KMS-11 (cell line): ENCODE results near the gene BGN.

ENCODE experiments used
- H2AFZ ChIP-seq: fragments of 200-600 bp; sonication (generic); 2 replicates; pipeline ENCODE4 v1.6.1; 2016; ENCODE audit warnings: antibody characterized with exemption, mixed run types, low read depth
- H3K27ac ChIP-seq: fragments of 200-600 bp; sonication (generic); 2 replicates; pipeline ENCODE4 v1.6.1; 2016; ENCODE audit warnings: mild to moderate bottlenecking, mixed run types
- H3K27me3 ChIP-seq: fragments of 200-600 bp; sonication (generic); 2 replicates; pipeline ENCODE4 v1.6.1; 2017; ENCODE audit warnings: mild to moderate bottlenecking, low read depth, mixed run types, moderate library complexity; ENCODE audit not compliant: insufficient read depth
- H3K36me3 ChIP-seq: fragments of 200-600 bp; sonication (generic); 2 replicates; pipeline ENCODE4 v1.6.1; 2017; ENCODE audit warnings: mild to moderate bottlenecking, mixed run types; ENCODE audit not compliant: insufficient read depth
- H3K4me1 ChIP-seq: fragments of 200-600 bp; sonication (generic); 2 replicates; pipeline ENCODE4 v1.6.1; 2016; ENCODE audit warnings: mild to moderate bottlenecking, low read depth, mixed run types; ENCODE audit not compliant: poor library complexity, severe bottlenecking
- H3K4me2 ChIP-seq: fragments of 200-600 bp; sonication (generic); 2 replicates; pipeline ENCODE4 v1.7.0; 2016; ENCODE audit warnings: mild to moderate bottlenecking, mixed run types
- H3K4me3 ChIP-seq: fragments of 200-600 bp; sonication (generic); IDR thresholded peaks from 2 replicates; pipeline ENCODE4 v1.6.1; 2017; ENCODE audit warnings: low read depth, low read length, mixed read lengths; ENCODE audit not compliant: insufficient read depth
- H3K79me2 ChIP-seq: fragments of 200-600 bp; sonication (generic); 2 replicates; pipeline ENCODE4 v1.6.1; 2016; ENCODE audit warnings: low read depth, mixed run types; ENCODE audit not compliant: insufficient read depth
- H3K9ac ChIP-seq: fragments of 200-600 bp; sonication (generic); 2 replicates; pipeline ENCODE4 v1.6.1; 2016; ENCODE audit warnings: mild to moderate bottlenecking, mixed run types
- H4K20me1 ChIP-seq: fragments of 200-600 bp; sonication (generic); 2 replicates; pipeline ENCODE4 v1.6.1; 2016; ENCODE audit warnings: mild to moderate bottlenecking, mixed run types; ENCODE audit not compliant: insufficient read depth
- CTCF ChIP-seq: fragments of 200-600 bp; sonication (generic); conservative IDR thresholded peaks from 2 replicates; pipeline ENCODE4 v1.6.1; 2017; ENCODE audit warnings: low read depth, mild to moderate bottlenecking, antibody characterized with exemption, low read length, moderate library complexity, mixed read lengths

Gene BGN

GRCh38 chrX:153473126-153473525, 21.7 kb upstream of the BGN start:
- no peak for TF ChIP-seq CTCF
- Histone ChIP-seq H3K9ac (no peak overlapping the region), H3K4me1 (no peaks in the 10 kb centered on the region), H3K27ac (no peak overlapping the region), H3K4me3 (no peak overlapping the region), H3K27me3 (peaks cover 8% of the 10 kb centered on the region; the same call in 1 of the 2 replicates), H3K4me2 (no peak overlapping the region), H3K36me3 (no peaks in the 10 kb centered on the region), H3K79me2 (no peaks in the 10 kb centered on the region; the same call in 1 of the 2 replicates), H2AFZ (no peak overlapping the region), H4K20me1 (no peaks in the 10 kb centered on the region)

- Histone ChIP-seq H3K4me1 (no peaks in the 10 kb centered on the region), H2AFZ (no peak overlapping the region), H3K79me2 (no peaks in the 10 kb centered on the region; the same call in 1 of the 2 replicates), H3K9ac (no peak overlapping the region), H3K4me3 (no peak overlapping the region), H3K4me2 (no peak overlapping the region), H3K36me3 (no peaks in the 10 kb centered on the region), H3K27ac (no peak overlapping the region), H4K20me1 (no peaks in the 10 kb centered on the region), H3K27me3 (peaks cover 11% of the 10 kb centered on the region; the same call in 1 of the 2 replicates)
- TF ChIP-seq CTCF: no peak
Observed at GRCh38 chrX:153474266-153474665, 20.5 kb upstream of the BGN start.

GRCh38 chrX:153474718-153475117, 20.1 kb upstream of the BGN start:
- H3K4me3 ChIP-seq: no peak overlapping the region
- no peaks in the 10 kb centered on the region for H4K20me1 ChIP-seq
- no peak overlapping the region for H3K27ac ChIP-seq
- H2AFZ ChIP-seq: no peak overlapping the region
- H3K4me1 ChIP-seq: no peaks in the 10 kb centered on the region
- H3K4me2 ChIP-seq: no peak overlapping the region
- no peak for TF ChIP-seq CTCF
- H3K36me3 ChIP-seq: no peaks in the 10 kb centered on the region
- H3K27me3 ChIP-seq: peaks cover 11% of the 10 kb centered on the region; the same call in 1 of the 2 replicates
- no peaks in the 10 kb centered on the region; the same call in 1 of the 2 replicates for H3K79me2 ChIP-seq
- H3K9ac ChIP-seq: no peak overlapping the region

- H3K4me2 ChIP-seq: no peak overlapping the region
- H3K4me1 ChIP-seq: no peaks in the 10 kb centered on the region
- no peak overlapping the region for H3K4me3 ChIP-seq
- H3K36me3 ChIP-seq: no peaks in the 10 kb centered on the region
- no peak overlapping the region for H3K9ac ChIP-seq
- no peak for TF ChIP-seq CTCF
- H3K27ac ChIP-seq: no peak overlapping the region
- no peak overlapping the region for H2AFZ ChIP-seq
- H3K79me2 ChIP-seq: no peaks in the 10 kb centered on the region
- no peaks in the 10 kb centered on the region for H4K20me1 ChIP-seq
- peaks cover 11% of the 10 kb centered on the region; the same call in 1 of the 2 replicates for H3K27me3 ChIP-seq
Observed at GRCh38 chrX:153475271-153475670, 19.5 kb upstream of the BGN start.
